HG02623 (cell line): Measurements from ENCODE around the gene OR51M1.

Experiments
- ATAC-seq: cut with Tn5 transposase; IDR thresholded peaks from one replicate; pipeline ENCODE4 v1.9.1; 2021; ENCODE audit warnings: moderate library complexity; ENCODE audit not compliant: unreplicated experiment

Gene OR51M1

DNA sequence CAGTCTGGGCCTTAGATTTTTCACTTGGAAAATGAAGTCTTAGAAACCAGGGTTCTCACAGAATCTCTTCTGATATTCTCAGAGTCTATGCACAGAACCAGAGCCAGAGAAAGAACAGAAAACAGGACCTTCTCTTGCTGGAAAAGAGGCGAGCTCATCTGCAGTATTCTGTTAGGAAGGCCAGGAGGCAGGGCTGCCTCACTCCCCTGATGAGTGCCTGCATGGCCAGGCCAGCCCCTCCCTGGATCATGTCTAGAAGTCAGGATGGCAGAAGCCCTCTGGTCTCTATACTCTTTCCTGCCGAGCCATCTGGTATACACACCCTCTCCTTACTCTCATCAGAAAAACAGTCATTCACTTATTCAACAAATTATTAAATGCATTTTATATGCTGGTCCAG lies 723 bp downstream of the OR51M1 start:
- ATAC-seq, result no peak

DNA sequence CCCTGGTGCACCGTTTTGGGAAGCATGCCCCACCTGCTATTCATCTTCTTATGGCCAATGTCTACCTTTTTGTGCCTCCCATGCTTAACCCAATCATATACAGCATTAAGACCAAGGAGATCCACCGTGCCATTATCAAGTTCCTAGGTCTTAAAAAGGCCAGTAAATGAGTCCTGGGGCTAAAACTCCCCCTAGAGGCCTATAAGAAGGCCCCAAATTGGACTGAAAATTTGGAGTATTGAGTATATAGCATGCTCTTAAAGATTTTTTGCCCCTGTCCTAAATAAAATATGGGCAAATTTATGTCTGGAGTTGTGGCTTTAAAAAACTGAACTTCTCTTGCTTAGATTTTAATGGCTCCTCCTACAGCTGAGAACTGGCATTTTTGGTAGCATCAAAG lies 6.6 kb downstream of the OR51M1 start:
- ATAC-seq, result no peak

DNA sequence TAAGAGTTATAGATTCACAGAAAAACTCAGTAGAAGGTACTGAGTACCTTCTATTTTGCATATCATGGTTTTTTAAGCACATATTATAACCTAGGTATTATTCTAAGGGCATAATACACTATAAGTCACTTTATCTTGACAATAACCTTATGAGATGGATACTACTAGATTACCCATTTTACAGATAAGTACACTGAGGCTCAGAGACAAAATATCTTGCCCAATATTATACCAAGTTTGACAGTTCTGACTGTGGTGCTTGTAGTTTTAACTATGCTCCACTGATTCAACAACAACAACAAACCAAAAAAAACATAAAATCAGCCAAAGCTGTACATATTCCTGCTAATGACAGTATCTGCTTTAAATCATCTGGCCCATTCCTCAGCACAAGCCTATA lies 10.5 kb downstream of the OR51M1 start:
- ATAC-seq, result no peak

DNA sequence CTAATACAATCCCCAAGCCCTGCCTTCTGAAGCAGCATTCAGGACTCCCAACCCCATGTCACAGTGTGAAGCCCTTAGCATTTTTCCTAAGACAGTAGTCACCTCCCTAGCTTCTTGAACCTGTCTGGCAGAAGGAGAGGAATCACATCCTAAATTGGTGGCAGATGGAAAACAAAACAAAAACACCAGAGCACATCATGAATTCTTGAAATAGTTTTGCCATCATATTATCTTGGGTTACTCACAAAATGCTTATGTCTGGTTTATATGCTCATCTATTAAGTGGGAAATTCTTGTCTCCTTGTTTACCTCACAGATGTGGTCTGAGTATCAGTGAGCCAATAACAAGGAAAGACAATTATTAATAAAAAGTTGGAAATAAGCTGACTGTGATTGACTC lies 15.3 kb downstream of the OR51M1 start:
- ATAC-seq, result no peak

DNA sequence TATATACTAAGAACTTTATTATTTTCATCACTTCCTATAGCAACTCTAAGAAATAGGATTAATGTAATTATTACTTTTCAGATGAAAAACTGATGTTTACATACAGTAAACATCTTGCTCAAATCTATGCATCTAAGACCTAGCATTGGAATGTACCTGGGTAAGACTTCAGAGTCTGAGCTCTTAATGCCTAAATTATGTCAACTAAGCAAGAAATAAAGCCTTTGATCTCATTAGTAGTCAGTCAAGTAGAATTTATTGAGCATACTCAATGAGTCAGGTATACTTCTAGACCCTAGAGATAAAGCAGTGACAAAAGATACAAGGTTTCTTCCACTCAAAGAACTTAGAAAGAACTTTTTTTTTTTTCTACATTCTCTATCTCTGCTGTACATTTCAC lies 21.6 kb downstream of the OR51M1 start:
- no peak for ATAC-seq

DNA sequence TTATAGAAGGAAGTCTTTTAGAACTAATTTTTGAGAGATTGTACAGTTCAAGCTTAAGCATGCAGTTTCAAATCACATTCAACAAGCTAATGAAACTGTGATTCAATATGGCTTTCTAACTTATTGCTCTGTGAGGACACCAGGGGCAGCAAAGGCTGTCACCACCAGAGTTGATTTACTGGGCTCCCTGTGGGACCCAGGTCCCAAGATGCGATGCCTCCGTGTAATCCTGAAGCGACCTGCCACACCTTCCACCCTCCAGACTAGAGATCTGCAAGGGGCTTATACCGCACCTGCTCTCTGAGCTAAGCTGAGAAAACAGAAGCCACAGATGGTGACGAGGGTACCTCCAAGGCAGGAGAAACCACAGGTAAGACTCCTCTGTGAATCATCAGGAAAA lies 37.4 kb downstream of the OR51M1 start:
- no peak for ATAC-seq

DNA sequence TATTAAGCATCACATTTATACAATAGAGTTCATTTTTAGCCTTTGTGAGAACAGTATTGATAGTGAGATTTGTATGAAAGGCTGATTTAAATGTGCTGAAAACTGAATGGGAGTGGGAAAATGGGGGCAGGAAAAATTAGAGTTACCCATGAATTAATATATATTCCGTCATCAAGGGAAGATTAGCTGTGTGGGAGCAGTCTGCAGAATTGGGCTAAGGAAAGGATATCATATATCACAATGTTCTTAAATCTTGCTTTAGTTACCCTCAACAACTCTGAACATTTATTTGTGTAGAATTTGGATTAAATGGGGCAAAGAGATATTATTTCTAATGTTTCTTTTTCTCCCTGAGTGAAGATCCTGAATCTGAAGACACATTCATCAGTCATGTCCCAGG lies 38.2 kb downstream of the OR51M1 start, which contains the start of gene OR51Q1:
Gene OR51Q1 (plus strand): TSS at position 301 of the 400 bp plus-strand sequence. CDS start 90 bp downstream, at position 391.
- ATAC-seq, result no peak

DNA sequence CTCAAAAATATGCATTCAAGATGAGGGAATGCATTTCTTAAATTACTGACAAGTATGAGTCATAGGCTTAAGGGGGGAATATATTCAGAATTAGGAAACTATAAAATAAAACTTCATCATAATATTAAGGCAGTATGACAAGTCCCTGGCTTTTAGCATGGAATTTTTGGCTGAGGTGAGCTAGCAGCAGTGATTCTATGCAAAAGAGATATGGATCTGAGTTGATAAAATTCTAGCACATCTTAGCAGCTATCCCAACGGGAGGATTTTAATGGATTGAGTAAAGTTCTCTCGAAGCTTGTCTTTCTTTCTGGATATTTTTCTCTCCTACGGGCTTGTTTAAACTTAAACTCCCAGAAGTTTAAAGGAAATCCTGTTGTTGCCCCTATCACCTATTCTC lies 39.5 kb downstream of the OR51M1 start:
- no peak for ATAC-seq

DNA sequence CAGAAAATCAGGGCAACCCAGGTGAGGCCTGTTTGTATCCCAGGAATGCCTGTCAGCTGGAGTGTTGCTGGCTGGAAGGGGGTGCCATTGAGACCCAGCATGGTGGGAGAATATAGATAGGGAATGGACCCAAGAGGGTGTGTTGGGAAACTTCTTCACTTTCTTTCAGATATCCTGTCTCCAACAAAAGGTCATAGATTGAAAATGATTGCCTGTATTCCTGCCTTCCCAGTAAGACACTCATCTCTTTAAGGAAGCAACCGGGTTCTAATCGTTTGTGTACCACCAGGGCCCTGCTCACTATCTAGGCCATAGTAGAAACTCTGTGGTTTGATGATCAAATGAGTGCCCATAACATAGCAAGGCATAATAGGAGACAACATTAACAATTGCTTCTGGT lies 57.8 kb downstream of the OR51M1 start, which contains the start of gene OR51I1:
Gene OR51I1 (minus strand): TSS at position 101 of the 400 bp plus-strand sequence. CDS start 0 bp downstream, at position 101.
- ATAC-seq, result no peak
